Measurements from ENCODE around the gene CDT1. TPM values are rescaled to one million over a fixed set of nuclear protein-coding genes. Genes with fewer than 3 reads are reported as not detected.

The CDT1 gene
- 27.4 to 32.2 TPM (median 30.6 TPM) in 5 replicates for total RNA-seq (2022; extraction: Qiagen RNA extraction)

DNA sequence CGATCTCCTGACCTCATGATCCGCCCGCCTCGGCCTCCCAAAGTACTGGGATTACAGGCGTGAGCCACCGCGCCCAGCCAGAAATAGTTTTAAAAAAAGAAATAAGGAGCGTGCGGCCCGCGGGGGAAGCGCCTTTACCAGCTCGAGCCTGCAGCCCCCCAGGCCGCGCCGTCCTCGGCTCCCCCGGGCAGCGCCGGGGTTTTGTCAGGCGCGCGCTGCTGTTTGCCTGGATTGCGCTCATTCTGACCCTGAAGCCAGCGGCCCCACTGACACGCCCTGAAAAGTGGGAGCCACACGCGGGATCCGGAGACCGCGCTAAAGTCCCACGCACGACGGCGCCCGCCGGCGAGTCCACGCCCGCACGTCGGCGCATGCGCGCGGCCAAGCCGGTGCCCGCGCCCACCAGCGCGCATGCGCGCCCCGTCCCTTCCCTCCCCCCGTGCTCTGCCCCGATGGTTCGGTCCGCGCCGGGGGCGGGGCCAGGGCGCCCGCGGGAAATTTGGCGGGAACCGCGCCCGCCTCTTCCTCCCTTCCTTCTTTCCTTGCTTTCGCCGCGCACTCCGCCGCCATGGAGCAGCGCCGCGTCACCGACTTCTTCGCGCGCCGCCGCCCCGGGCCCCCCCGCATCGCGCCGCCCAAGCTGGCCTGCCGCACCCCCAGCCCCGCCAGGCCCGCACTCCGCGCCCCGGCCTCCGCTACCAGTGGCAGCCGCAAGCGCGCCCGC lies at the start of gene CDT1:
Gene CDT1 (plus strand): TSS at position 526 of the 724 bp plus-strand sequence. CDS start 43 bp downstream, at position 569.

DNA sequence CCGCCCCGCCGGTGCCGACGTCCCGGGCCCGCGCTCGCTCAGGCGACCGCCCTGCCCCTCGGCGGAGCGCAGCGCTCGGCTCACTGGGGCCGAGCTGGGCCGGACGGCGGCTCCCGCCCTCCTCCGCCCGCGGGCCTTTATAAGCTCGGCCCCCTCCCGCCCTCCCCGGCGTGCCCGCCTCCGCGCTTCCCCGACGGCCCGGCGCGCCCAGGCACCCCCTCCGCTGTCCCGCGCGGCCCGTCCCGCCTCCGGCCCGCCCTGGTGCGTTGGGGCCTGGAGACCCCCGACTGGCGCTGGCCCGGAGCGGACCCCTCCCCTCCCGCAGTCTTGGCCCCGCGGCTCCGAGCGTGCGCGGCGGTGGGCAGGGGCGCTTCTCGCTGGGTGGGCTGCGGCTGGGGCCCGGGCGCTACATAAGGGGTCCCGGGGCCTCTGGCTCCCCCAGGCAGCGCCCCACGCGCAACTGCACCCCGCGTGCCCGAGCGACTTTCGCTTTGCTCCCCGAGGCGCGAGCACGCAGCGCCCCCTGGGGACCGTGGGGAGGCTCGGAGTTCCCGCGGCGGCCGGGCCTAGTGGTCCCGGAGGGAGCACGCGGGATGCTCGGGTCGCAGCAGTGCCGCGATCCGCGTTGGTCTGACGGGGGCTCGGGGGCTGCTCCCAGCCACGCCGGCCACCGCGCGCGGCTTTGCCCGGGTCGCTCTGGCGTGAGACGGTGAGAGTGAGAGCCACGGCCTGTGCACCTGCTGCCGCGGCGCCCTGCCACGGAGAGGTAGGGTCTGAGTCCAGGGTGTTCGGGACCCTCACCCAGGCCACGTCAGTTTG lies 18.3 kb upstream of the CDT1 start, which contains the start of gene PIEZO1:
Gene PIEZO1 (minus strand): TSS at position 115 of the 819 bp plus-strand sequence. CDS start 256 bp downstream, outside the sequence.

DNA sequence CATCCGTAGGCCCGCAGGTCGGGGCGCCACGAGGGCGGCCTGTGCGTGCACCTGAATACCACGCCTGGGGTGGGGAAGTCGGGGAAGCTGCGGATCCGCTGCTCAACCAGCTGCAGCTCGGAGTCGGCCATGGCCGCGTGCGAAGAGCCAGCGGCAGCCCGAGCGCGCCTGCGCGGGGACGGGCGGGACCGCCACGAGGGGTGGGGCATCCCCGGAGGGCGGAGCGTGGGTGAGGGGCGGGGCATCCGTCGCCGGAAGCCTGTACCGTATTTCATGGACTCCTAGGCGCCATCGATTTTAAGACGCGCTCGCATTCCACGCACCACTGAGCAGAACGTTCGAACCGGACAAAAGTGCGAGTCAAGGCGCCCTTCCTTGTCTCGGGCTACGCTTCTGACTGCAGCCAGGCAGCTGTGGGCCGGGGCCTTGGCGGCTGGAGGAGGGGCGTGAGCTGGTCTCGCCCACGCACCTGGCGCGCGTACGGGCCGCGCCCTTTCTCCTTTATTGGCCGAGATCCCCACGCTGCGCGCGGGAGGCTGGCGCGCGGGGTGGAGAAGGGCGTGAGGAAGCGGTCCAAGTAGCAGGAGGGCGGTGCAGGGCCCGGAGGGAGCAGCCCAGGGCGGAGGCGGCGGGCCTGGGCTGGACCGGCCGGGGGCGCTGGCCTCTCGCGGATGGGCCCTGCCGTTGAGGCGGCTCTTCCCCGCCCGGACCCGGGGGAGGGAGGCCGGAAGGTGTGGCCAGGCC lies 8.4 kb downstream of the CDT1 start, which contains the start of gene APRT:
Gene APRT (minus strand): TSS at position 160 of the 744 bp plus-strand sequence. CDS start 29 bp downstream, at position 131.

DNA sequence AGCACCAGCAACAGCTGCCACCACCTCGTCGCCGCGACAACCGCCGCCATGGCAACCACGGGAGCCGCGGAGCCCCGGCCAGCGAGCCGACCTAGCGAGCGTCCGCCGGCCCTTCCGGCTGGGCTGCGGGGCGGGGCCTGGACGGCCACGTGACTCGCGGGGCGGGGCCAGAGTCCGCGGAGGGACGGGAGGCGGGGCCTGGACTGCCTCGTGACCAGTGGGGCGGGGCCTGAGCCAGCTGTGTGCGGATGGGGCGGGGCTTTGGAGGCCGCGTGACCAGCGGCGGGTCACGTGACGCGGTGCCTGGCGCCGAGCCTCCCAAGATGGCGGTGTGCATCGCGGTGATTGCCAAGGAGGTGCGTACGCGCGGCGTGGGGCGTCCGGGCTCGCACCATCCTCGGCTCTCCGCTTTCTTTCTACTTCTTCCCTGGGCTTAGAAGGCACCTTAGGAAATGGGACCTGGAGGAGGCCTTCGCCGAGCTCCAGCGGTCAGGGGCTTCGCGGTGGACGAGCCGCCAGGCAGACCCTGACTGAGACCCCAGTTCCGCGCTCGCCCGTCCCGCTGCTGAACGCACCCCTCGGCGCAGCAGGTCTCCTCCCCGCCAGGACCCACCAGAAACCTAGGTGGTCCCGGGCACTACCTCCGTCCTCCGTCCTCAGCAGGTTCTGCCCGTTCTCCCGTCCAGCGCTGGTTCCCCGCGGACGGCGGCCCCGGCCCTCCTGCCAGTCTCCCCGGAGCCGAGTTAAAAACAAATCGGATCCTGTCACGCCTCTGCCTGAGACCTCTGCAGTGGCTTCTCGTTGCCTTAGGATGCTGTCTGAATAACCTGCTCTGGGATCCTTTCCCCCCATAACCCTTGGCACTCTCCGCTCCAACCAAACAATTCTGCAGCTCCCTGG lies 53.5 kb downstream of the CDT1 start, which contains the start of the genes GALNS and TRAPPC2L:
Gene GALNS (minus strand): TSS at position 120 of the 900 bp plus-strand sequence. CDS start 70 bp downstream, at position 50.
Gene TRAPPC2L (plus strand): TSS at position 300 of the 900 bp plus-strand sequence. CDS start 24 bp downstream, at position 324.

Other genes with a start within 250 kb of the CDT1 start
- gene ZC3H18, start 233.4 kb upstream of the CDT1 start, total RNA-seq (2022; extraction: Qiagen RNA extraction): 45.0 to 57.7 TPM (median 47.4 TPM) in 5 replicates
- gene IL17C, start 165.2 kb upstream of the CDT1 start, total RNA-seq (2022; extraction: Qiagen RNA extraction): not detected in 5 replicates
- 232 to 308 TPM (median 278 TPM) in 5 replicates for gene CYBA, start 152.7 kb upstream of the CDT1 start, total RNA-seq (2022; extraction: Qiagen RNA extraction)
- 17.5 to 22.5 TPM (median 20.5 TPM) in 5 replicates for gene MVD, start 140.7 kb upstream of the CDT1 start, total RNA-seq (2022; extraction: Qiagen RNA extraction)
- 0.06 to 0.24 TPM (median 0.10 TPM) in 5 replicates for gene SNAI3, start 117.3 kb upstream of the CDT1 start, total RNA-seq (2022; extraction: Qiagen RNA extraction)
- gene RNF166, start 97.4 kb upstream of the CDT1 start, total RNA-seq (2022; extraction: Qiagen RNA extraction): 13.7 to 19.1 TPM (median 17.5 TPM) in 5 replicates
- gene CTU2, start 97.3 kb upstream of the CDT1 start, total RNA-seq (2022; extraction: Qiagen RNA extraction): 27.6 to 32.5 TPM (median 32.0 TPM) in 5 replicates
- gene PIEZO1, start 18.6 kb upstream of the CDT1 start, total RNA-seq (2022; extraction: Qiagen RNA extraction): 112 to 144 TPM (median 132 TPM) in 5 replicates
- gene APRT, start 8.1 kb downstream of the CDT1 start, total RNA-seq (2022; extraction: Qiagen RNA extraction): 261 to 448 TPM (median 400 TPM) in 5 replicates
- 40.1 to 48.1 TPM (median 47.0 TPM) in 5 replicates for gene GALNS, start 53.2 kb downstream of the CDT1 start, total RNA-seq (2022; extraction: Qiagen RNA extraction)
- gene TRAPPC2L, start 53.3 kb downstream of the CDT1 start, total RNA-seq (2022; extraction: Qiagen RNA extraction): 97.1 to 126 TPM (median 103 TPM) in 5 replicates
- gene PABPN1L, start 62.9 kb downstream of the CDT1 start, total RNA-seq (2022; extraction: Qiagen RNA extraction): not detected in 5 replicates
- gene CBFA2T3, start 173.4 kb downstream of the CDT1 start, total RNA-seq (2022; extraction: Qiagen RNA extraction): 0.31 to 0.85 TPM (median 0.77 TPM) in 5 replicates